ENCODE data around the gene SGTA. TPM values are rescaled to one million over a fixed set of nuclear protein-coding genes. Genes with fewer than 3 reads are reported as not detected.

The SGTA gene
- total and polyA plus RNA-seq, 9 of the 15 experiments (the other 6 are each of a cell fraction or from before 2014, with no cell fraction given), result 1.4 to 110 (median 49.9) TPM

GRCh38 chr19:2804156-2805004, 21.3 kb upstream of the SGTA start:
- H3K4me3 ChIP-seq, result no peak overlapping the region
- no peak overlapping the region for H3K4me2 ChIP-seq (ENCODE audit: insufficient read depth, low read length)
- H3K4me1 ChIP-seq (replicated peaks in 1 of 2; ENCODE audit: control insufficient read depth in 2 of 2, insufficient read depth in 2 of 2, low read length in 2 of 2), result peaks cover 0 to 7% of the 10 kb centered on the region in 2 experiments; a peak in 1 of 5 replicates
- no peak overlapping the region for H2AFZ ChIP-seq (ENCODE audit: low read depth, low read length)
- peaks cover 93% of the 10 kb centered on the region; the same call in 2 of the 3 replicates for H3K36me3 ChIP-seq (ENCODE audit: control insufficient read depth, insufficient read depth, low read length)
- FAIRE-seq, result no peak
- in situ Hi-C loops (cut with MboI), result no loop called here
- intact Hi-C loops (cut with micrococcal nuclease), result no loop called here
- BruUV-seq (replicated peaks), result no TSS peak
- TF ChIP-seq, protein P1, sequence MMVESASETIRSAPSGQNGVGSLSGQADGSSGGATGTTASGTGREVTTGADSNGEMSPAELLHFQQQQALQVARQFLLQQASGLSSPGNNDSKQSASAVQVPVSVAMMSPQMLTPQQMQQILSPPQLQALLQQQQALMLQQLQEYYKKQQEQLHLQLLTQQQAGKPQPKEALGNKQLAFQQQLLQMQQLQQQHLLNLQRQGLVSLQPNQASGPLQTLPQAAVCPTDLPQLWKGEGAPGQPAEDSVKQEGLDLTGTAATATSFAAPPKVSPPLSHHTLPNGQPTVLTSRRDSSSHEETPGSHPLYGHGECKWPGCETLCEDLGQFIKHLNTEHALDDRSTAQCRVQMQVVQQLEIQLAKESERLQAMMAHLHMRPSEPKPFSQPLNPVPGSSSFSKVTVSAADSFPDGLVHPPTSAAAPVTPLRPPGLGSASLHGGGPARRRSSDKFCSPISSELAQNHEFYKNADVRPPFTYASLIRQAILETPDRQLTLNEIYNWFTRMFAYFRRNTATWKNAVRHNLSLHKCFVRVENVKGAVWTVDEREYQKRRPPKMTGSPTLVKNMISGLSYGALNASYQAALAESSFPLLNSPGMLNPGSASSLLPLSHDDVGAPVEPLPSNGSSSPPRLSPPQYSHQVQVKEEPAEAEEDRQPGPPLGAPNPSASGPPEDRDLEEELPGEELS (CRISPR knock-in tag; IDR thresholded peaks at IDR 0.05; ENCODE audit: borderline replicate concordance), result no peak
- TF ChIP-seq RBFOX2 (IDR thresholded peaks at IDR 0.05; ENCODE audit: low read depth, low read length), result 0 out of 2 replicates have a peak, but pooled peaks have one; percentile 21
- H4K20me1 ChIP-seq (replicated peaks; ENCODE audit: control insufficient read depth, insufficient read depth, low read length), result no peaks in the 10 kb centered on the region
- no peak overlapping the region for H3K27ac ChIP-seq (ENCODE audit: extremely low read depth, low read depth, low read length)
- no peaks in the 10 kb centered on the region for H3K9me3 ChIP-seq (replicated peaks; ENCODE audit: control insufficient read depth, insufficient read depth, low read depth, low read length)
- no peak for DNase-seq (ENCODE audit: extremely low read depth in 1 of 4, low spot score in 3 of 4)
- no peak for ATAC-seq
- WGBS (ENCODE audit: insufficient coverage, low coverage, missing lambda C conversion rate), result 89% methylated on average over 26 of the region's 27 CpGs
- H3K9ac ChIP-seq (ENCODE audit: insufficient read depth in 1 of 2, low read depth in 2 of 2, low read length in 2 of 2), result no peak overlapping the region; a peak in 1 of 4 replicates
- H3K27me3 ChIP-seq (ENCODE audit: control insufficient read depth in 2 of 2, insufficient read depth in 2 of 2, low read length in 2 of 2), result no peaks in the 10 kb centered on the region
- H3K79me2 ChIP-seq (ENCODE audit: control insufficient read depth, insufficient read depth, low read length), result no peaks in the 10 kb centered on the region
- POLR2A ChIA-PET, result interaction anchor here (0.6 to 0.8 kb wide), 6 partner anchors 16 to 140 kb away, joined by 3 to 4 read pairs (median 3); partner anchors contain the start of gene ZNF554
- no peaks in the 10 kb centered on the region for H3K9me1 ChIP-seq (ENCODE audit: control insufficient read depth, insufficient read depth, low read length)
- CTCF ChIA-PET (ENCODE audit: low intra/inter-chr PET ratio), result no interaction called here

All from K562 (cell line).